Activated gamma-delta T cell treated with anti-CD3 and anti-CD28 coated beads, Interleukin-2, amount 50 U/mL, for 16 hours (primary cell): ENCODE measurements around the gene CCDC112.
A peak's percentile ranks its signal among the peaks of the same experiment; 100 is the strongest.

Experiments
- DNase-seq: peaks from one replicate; pipeline ENCODE4 v3.0.0-alpha.2; 2020; ENCODE audit warnings: low read depth

CCDC112 gene

DNA sequence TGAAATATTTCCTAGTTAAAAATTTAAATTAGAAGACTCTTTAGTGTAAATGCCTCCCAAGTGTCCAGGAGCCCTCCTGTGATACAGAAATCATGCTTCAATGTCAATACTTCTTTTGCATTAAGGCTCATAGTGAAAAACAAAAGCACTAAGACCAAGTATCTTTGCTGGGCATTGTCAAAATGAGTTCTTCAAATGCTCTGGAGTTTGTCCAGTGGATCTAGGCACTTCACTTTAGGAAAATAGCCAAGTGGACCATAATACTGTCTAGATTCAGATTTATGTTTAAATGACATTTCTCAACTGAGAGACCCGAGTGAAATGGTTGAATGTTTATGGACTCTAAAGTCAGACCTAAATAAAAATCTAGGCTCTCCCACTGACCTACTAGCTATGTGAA, 21.3 kb upstream of the CCDC112 start:
- DNase-seq, result no peak

DNA sequence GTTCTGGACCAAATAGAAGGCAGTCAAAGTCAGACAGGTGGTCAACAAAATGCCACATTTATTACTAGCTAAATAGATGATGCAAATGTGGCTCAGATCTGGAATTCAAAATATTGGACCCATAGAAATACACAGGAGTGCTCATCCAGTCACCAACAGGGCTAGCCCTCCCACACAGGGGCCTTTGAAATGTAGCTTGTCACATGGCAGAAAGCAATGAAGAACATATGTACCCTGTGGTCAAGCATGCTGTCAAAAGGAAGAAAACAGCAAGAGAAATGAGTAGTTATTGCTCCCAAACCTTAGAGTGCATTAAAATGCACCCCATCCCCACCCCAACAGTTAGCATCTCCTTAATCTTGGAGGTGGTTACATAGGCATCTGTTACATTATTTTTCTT, 20.9 kb upstream of the CCDC112 start:
- DNase-seq, result no peak

DNA sequence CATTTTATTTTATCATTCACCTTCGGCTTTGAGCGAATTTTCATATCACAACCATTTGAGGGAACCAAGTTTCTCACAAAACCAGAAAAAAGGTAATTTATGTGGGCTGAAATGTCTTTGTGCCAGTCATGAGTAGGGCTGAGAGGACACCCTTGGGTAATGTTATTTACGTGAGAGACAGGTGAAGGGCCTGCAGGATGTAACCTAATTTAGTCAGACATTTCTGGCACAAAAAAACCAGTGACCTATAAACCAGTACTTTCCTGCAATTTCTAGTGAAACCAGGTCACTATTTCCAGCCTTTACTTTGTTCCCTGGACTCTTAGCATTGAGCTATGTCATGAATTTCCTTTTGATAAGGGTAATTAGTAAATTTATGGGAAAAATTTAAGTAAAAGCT, 17.2 kb upstream of the CCDC112 start:
- no peak for DNase-seq

DNA sequence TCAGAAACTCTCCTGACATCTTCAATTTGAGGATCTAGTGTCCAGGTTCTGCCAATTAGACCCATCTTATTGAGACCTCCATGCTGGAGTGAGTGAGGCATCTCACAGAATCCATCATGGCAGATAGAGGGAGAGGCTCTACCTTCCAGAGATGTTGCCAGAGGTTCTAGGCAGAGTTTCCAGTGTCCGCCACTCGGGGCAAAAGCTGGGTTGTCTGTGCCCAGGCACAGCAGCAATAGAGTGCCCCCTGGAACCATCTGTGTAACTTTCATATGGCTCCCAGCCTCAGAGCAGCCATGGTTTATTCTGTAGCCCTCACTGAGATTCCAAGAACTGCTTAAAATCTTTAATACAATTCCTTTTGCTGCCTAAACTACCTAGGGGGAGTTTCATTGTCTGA, 16.6 kb upstream of the CCDC112 start:
- DNase-seq, result no peak

DNA sequence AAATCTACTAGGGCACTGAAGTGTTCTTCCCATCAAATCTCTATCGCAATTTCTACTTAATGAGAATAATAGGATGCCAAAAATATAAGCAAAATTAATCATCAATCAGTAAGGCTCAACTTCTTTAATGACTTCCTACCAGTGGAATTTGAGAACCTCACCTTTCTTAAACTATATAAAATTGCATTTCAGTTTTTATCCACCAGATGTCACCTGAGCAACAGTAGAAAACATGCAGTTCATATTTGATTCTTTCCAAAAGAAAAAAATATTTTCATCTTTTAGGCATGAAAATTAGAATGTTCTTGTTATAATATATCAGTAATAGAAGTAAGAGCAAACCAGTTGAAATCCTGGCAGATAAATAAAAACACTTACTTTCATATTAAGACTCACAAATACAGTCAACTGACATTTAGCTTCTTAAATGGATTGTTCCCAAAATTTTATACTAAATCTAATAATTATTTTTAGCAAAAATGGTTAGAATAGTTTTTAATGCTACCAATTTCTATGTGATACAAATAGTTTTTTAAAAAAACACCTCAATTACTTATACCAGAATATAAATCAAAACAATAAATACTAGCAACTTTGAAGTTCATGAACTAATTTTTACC, 13.4 kb upstream of the CCDC112 start:
- DNase-seq, result no peak

DNA sequence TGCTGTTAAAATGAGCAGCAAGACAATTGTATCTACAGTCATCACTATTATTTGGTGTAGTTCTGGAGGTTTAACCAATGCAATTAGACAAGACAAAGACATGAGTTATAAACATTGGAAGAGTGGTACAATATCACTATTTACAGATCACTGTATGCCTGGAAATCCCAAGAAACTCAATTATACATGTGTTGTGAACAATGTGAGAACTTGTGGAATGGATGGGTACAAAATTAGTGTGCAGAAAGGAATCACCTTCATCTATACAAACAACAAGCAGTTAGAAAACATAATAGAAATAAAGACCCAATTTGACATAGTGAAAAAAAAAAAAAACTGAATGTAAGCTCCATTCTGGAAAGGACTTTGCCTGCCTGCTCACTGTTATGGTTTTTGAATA, 12.4 kb upstream of the CCDC112 start:
- DNase-seq, result no peak

DNA sequence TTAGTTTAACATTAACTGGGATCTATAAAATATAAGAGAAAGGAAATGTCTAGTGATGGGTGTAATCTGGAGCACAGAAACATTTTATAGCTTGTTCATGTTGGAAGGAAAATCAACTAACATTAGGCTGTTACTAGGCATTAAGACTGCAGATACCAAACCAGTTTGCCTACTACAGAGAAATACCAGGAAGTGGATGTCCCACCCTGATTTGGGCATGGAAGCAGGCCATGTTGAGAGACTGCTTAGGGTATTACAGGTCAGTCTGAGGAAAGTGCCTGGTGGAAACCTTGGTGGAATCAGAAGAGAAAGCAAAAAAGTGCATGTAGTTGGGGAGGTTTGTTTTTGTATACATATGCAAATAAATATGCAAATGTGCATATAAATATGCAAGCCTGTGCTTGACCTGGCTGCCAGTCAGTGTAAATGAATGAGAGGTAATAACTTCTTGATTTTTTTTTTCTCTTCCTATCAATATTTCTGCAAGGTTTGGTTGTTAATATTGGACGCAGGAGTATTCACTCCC, 9.6 kb upstream of the CCDC112 start:
- no peak for DNase-seq

DNA sequence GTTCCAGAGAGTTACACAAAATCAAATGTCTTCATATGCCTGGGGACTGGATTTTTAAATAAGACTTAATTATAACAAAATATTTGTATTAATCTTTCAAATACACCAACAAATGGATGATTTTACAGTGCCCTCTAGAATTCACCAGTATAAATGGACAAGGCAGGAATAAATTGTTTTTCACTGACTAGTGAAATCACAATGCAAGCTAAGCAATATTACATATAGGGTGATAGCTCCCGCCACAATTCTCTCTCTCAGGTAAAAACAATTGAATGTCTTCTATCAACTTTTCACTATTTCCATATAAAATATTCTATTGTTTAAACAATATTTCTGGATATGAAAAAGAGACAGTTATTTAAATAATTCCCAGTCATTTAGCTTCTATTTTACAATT, 8.0 kb upstream of the CCDC112 start:
- DNase-seq, result no peak

DNA sequence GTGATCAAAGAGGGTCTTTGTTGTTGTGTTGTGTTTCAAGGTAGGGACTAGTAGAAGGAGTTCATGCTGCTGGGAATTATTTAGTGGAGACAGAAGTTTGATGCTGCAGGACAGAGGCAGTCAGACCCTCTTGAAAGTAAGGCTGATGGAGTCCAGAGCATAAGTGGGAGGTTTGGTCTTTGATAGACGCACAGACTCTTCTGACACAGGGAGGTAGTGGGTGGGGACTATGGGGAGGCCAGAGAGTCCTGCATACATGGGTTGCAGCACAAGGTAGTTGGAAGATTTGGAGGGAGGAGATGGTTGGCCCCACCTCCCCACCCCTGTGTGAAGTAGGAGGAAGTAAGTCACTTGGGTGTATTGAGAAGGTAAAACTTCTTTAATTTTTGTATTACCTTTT, 2.4 kb upstream of the CCDC112 start:
- no peak for DNase-seq

DNA sequence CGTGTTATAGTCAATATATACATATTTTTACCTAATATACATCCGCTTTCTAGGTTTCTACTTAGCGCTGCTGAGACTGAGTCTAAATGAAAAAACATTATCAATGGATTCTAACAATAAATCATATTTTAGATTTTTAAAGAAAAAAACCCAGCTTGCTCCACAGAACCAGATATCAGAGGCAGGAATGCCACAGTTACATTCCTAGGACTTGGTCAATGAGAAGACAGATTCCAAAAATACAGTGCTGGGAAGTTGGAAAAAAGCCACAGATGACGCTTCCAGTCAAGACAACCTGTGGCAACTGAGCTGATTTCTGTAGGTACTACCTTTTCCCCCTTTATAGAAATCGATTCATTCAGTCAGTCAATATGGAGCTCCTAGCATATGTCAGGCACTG, 577 bp upstream of the CCDC112 start:
- DNase-seq, result no peak

DNA sequence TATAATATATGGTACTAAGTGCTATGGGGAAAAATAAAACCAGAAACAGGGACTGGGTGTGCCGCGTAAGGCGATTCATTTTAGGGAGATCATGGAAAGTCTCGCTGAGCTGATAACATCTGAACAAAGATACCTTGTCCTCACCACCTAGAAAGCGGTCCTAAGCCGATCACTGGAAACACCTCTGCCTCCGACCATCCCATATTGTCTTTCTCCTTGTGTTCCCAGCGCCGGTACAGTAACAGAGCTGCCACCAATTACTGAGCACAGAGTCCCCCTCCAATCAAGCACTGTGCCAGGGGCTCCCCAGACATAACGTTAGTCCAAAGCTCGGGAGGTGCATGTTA, 704 bp downstream of the CCDC112 start:
- no peak for DNase-seq

DNA sequence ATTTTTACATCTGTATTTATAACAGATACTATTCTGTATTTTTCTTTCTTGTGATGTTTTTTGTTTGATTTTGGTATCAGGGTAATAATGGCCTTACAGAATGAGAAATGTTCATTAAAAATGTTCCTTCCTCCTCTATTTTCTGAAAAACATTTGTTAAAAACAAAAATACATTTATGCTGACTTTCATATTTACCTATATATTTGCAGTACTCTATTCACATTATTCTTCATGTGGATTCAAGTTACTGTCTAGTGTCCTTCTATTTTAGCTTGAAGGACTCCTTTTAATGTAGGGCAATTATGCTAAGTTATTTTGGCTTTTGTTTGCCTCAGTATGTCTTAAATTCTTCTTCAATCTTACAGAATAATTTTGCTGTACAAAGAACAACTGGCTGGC, 5.1 kb downstream of the CCDC112 start:
- no peak for DNase-seq

DNA sequence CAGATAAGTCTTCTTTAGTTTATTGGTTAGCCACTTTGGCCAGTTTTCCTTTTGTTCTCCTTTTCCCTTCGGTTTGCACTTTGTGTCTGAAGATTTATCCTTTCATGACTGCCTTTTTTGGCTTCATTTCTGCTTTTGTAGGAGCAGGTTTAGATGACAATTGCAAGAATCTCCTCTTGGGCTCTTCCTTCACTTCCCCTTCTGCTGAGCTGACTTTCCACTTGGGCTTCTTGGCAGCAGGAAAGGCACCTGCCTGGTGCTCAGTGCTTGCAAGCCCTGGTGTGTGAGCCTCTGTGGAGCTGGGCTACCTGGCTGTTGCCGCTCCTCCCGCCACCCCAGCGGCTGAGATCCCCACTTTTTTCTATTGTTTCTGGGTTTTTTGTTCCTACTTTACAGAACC, 7.3 kb downstream of the CCDC112 start:
- no peak for DNase-seq

DNA sequence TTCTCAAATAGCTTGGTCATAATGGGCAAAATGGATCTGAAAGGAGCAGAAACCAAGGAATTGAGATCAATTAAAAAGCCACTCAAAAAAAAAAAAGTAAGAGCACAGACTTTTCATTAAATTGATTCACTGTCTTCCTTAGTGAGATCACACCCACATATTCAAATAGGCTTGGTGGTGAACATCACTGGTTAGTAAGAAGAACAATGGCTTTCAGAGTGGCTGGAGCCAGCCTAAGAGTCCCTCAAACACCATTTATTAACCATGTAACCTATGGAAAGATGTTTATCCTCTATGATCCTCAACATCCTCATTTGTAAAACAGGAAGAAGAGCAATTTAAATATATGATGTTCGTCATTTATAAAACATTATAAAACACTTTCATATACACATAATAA, 12.4 kb downstream of the CCDC112 start:
- DNase-seq, result no peak

DNA sequence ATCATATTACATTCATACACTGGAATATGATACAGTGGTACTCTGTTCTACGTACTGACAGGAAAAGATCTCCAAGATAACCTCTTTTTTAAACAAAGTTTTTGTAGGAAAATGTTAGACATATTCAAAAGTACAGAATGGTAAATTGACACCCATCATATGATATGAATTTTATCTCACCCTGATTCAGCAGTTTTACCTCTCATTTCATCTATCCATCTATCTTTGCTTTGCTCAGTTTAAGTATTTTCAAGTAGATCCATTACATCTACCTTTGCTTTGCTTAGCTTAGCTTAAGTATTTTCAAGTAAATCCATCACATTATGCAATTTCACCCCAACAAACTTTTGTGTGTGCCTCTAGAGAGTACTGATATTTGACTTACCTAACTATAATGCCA, 14.3 kb downstream of the CCDC112 start:
- DNase-seq, result no peak

DNA sequence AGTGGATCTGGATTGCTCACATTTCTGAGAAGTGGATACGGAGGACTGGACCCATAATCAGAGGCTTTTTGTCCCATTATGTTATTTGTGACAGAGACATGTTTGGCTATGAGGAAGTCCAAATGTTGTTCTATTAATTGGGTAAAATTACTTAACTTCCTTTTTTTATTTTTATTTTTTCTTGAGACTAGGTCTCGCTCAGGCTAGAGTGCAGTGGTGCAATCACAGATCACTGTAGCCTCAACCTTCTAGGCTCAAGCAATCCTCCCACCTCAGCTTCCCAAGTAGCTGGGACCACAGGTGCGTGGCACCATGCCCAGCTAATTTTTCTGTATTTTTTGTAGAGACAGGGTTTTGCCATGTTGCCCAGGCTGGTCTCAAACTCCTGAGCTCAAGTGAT, 21.9 kb downstream of the CCDC112 start:
- no peak for DNase-seq

DNA sequence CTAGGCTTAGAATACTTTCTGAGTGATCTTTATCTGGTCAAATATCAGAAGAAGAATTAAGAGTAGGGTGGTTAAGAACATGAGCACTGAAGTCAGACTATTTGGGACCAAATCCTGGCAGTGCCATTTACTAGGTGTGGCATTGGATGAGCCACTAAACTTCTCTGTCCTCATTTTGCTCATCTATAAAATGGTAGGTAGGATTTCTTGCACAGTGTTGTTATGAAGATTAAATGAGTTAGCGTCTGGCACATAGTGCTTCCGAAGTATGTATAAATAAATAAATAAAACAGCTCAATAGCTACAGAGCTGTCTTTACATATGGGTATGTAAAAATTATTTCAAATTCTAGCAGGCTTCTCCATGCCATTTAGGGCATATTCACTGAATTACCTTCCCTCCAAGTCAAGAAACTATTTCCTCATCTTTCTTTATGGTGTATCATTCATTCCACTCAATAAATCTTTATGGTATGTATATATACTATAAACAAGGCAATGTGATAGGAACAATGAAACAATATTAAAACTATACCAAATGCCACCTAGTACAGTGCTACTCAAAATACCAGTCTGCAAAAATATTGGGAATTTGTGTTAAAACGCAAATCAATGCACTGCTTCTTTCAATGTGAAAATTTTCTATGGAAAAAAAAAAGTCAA, 24.0 kb downstream of the CCDC112 start:
- DNase-seq, result no peak

DNA sequence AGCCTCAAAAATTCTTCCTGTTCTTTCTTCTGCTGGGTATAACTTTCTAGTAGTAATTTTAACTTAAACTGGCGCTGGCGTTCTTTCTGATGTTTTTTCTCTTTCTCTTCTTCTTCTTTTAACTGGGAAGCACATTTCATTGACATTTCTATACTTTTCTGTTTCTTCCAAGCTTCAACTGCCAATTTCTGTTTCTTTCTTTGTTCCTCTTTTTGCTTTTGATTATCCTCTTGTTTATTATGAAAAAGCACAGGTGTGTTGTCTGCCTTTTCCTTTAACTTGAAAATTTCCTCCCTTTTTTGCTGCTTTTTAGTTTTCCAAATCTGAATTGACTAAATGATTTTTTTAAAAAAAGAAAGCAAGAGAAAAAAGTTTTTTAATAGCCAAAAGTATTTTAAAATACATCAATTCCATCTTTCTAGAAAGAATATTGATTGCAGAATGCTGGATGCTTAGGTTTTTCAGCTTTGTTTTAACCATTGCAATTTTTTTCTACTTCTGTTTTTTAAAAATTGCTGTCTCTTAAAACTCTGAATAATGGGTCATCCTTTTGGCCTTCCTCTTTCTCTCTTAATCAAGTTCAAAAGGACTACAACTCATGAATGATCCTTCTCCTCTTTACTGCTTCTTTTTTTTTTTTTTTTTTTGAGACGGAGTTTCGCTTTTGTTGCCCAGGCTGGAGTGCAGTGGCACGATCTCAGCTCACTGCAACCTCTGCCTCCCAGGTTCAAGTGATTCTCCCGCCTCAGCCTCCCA, 25.0 kb downstream of the CCDC112 start:
- no peak for DNase-seq

DNA sequence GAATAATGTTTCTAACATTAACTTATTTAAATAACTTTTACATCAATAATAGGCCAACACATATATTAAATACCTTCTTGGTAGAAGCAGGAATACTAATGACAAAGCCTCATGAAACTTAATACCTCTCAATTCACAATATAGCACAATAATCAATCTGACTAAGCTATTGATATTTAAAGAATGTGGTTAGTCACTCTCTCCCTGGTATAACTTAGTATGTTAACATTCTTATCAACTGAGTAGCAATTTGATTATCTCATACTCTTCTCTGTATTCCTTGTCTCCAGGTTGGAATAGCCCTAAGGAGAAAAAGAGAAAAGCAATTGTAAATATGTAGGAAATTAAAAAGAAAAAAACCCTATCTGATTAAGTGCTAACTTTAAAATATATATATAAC, 28.8 kb downstream of the CCDC112 start:
- no peak for DNase-seq

DNA sequence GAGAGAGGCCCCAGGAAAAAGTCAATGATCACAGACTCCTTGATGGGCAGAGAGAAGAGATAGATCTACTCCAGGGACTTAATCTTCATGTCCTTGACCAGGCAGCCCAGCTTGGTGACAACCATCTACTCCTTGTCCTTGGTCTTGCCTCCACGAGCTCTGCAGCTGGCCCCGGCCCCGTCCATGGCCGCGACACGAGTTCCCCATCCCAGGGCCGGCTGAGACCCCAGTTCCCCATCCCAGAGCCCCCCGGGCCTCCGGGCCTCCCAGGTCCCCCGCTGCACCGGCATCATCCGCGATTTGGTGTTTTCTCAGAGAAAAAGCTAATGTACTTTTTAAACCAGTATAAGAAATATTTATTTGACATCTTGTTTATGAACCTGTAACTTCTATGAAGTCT, 31.2 kb downstream of the CCDC112 start:
- DNase-seq, result no peak

DNA sequence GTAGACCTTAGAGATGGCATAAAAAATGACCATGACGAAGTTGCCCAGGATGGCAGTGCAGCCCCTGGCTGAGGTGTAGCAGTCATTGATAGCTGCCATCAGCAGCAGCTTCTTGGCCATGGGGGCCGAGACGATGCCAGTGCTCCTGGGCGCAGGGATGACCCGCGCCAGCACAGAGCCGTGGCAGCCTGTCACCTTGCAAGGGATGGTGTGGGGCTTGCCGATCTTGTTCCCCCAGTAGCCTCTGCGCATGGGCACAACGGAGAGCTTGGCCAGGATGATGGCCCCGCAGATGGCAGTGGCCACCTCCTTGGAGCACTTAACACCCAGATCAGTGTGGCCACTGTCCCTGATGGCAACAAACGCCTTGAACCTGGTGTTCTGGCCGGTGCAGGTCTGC, 31.7 kb downstream of the CCDC112 start:
- DNase-seq, result no peak

DNA sequence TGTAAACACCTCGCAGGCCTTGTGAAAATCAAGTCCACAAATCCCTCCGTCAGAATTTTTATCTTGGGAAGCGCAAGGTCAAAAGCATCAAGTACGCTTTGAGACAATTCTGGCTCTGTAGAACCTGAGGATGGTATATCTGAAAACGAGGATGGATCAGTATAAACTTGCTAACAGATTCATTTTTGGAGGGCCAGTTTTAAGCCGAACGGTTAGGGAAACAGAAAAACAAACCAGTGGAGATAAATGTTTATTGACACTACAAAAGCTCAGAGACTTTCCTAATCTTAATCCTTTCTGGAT, 33.4 kb downstream of the CCDC112 start:
- no peak for DNase-seq

DNA sequence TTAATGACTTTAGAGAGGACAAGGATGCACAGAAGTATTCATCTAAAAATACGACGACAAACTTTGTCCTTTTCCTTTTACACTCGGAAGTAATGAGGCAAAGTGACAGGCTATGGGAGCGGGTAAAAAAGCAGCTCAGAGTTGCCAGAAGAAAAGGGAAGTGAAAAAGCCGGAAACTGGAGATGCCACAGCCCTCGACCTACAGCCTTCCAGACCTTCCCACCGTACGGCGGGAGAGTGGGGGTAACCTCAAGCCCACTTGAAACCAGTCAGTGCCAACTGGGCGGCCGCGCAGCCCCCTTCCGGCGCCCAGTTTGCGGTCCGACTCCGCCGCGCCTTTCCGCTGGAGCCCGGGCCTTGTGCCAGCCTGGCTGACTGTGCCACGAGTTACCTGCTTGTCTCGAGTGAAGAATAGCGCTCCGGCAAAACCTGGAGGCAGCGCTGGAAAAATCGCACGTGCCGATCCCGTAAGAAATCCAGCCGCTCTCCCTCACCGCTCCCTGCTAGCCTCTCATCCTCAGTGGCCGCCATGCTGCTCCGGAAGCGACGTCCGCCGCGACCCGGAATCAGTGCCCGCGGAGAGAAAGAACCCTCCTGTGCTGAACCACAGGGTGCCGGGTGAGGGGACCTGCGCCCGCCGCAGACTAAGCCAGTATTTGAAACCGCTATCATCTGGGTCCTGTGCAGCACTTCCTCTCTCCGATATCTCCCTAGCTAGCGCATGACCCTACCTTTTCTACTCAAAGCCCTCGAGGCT, 34.0 kb downstream of the CCDC112 start, which contains the start of gene PGGT1B:
PGGT1B (minus strand) TSS at position 557 of the 757 bp plus-strand sequence; CDS start at position 531, 26 bp downstream.
- peak; percentile 55 for DNase-seq
